NCI-H1417 treated with DMSO at 0.1 percent for 48 hours (cell line): Measurements from ENCODE around the gene CTIF.

Experiments used
- DNase-seq: peaks from one replicate; lab custom pipeline; 2025; lab: John Stamatoyannopoulos, UW

CTIF gene

GRCh38 chr18:48835745-48836170 lies 296.9 kb downstream of the CTIF start:
- no peak for DNase-seq

- DNase-seq: no peak
Observed at GRCh38 chr18:48836231-48836805, 297.5 kb downstream of the CTIF start.

- DNase-seq: no peak
Observed at GRCh38 chr18:48836806-48837615, 298.2 kb downstream of the CTIF start.

DNA sequence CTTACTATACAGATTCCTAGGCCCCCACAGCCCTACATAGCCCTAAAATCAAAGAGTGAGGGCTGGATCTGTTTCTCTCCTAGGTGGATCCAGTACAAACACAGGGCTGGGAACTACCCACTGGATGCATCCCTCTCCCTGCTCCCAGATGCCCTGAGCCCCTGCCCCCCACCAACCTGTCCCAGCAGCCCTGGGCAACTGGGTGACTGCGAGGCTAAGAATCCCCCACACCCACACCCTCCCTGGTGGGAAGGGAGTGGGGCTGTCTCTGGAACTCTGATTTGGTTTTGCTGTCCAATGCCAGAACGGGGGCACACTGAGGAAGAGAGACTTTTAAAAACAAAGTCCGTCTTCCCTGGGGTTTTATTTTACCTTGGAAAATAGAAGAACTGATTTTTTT lies 298.8 kb downstream of the CTIF start:
- DNase-seq: no peak

DNA sequence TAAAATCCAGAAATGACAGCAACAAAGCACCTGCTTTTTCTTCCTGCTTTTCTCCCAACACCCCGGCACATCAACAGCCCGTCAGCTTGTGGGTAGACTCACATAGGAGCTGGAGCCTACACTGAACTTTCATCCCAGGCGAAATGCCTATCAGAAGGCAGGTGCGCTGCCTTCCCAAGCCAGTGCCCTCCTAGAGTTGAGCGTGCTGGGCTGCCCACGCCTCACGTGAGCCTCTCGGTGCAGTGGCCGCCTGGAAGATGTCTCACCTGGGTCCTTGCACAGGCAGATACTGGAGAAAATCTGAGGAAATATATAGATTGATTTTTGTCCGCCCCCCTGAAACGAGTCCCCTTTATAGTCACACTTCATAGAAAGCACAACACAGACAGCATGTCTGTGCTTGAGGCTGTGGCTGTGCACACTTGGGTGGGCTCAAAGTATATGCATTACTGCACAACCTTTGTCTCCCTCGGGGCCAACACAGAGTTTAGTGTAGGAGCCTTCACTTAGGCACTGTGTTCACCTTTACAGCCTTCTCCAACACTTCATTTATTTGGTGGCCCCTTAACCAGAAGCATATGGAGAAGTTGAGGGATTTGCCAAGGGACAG lies 299.4 kb downstream of the CTIF start:
- DNase-seq: no peak

- DNase-seq: no peak
Observed at GRCh38 chr18:48838921-48839818, 300.3 kb downstream of the CTIF start.

DNA sequence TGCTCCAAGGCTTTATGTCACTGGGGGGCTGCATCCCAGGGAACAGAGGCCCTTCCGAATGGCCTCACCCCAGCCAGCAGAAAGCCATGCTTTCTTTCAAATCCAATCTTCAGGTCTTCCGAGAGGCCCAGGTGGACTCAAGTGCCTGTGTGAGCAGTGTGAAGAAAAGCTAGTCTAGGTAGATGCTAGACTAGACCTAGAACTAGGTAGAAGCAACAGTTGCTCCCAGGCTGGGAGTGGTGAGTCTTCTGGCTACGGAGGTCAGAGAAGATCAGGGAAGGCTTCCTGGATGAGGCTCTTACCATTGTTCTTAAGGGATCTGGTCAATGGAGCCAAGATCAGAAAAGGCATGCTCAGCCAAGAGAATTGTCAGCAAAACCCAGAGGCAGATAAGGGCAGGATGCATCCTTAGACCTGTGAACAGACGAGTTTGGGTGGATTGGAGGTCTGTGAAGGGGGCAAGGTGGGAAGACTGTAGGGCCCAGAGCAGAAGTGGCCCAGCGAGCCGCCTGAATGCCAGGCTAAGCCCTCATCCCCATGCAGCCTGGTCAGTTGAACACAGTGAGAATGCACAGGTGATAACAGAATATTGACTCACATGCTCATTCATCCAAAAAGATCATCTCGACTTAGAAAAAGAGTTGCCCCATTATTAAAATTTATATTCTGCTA lies 301.1 kb downstream of the CTIF start:
- no peak for DNase-seq

GRCh38 chr18:48840491-48840877 lies 301.7 kb downstream of the CTIF start:
- no peak for DNase-seq

GRCh38 chr18:48841381-48842258 lies 302.8 kb downstream of the CTIF start:
- no peak for DNase-seq

DNA sequence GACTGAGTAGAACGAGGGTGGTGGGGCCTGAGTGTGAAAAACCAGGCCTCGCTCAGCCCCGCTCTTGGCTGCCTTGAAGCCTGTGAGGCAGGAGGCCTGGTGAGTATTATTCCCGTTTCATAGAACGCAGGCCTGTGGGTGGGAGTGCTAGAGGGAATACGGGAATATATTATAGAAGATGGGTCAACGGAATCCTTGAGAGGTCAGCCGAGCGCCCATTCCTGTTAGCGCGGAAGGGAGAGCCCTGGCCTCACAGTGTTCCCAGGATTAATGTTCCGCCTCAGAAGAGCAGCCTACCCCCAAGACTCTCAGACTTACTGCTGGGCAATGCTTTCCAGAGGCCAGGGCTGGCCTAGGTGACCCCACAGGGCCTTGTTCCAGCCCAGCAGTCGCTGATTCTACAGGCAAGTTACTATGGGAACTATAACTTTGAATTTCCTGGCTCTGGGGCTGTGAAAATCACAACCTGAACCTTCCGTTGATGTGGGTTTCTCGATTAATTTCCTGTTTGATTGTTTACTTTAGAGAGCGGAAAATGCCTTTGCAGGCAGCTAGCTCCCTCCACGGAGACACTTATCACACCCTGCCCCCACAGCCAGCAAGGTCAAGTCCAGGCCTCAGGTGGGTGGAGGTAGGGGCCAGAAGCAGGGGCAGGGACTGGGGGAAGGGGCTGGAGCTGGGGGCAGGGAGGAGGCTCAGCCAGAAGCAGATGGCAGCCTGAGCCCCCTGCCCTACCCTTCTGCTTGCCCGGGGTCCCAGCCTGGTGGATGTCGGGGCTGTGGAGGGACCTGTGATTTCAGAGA lies 303.6 kb downstream of the CTIF start:
- DNase-seq: no peak

DNA sequence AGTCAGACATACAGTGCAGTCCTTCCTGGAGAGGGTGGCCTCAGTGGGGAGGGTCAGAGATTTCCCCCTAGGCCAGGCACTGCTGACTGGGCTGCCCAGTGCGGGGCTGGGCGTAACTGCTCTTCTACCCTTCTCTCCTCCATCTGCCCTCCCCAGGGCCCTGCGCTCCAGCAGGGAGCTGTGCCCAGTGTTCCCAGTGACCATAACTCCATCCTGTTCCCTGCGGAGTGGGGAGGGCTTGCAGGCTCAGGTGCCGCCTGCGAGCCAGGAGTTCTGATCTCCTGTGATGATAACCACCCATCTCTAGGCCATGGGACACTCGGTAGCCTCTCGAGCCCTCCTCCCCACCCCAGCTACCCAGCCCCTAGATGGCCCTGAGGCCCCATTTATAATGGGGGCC lies 304.3 kb downstream of the CTIF start:
- no peak for DNase-seq

GRCh38 chr18:48843596-48843995 lies 304.8 kb downstream of the CTIF start:
- DNase-seq: no peak

DNA sequence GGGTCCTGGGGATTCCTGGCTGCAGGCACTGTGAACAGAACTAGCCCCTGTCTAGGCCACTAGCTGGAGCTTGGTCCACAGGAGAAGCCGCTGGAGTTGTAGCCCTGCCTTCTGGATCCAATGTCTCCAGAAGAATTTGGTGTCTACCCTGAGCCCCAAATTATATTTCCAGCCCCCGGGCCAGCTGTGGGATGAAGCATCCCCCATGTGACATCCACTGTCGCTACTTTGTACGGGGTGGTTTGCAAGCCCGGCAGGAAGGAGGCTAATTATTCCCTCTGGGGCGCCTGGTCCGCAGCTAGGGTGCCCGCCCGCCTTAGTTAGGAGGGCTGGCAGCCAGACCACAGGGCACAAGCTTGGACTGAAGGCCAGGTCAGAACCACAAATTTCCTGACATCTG lies 305.4 kb downstream of the CTIF start:
- no peak for DNase-seq

- no peak for DNase-seq
Observed at GRCh38 chr18:48845174-48845573, 306.3 kb downstream of the CTIF start.

GRCh38 chr18:48846423-48846932 lies 307.6 kb downstream of the CTIF start:
- no peak for DNase-seq

DNA sequence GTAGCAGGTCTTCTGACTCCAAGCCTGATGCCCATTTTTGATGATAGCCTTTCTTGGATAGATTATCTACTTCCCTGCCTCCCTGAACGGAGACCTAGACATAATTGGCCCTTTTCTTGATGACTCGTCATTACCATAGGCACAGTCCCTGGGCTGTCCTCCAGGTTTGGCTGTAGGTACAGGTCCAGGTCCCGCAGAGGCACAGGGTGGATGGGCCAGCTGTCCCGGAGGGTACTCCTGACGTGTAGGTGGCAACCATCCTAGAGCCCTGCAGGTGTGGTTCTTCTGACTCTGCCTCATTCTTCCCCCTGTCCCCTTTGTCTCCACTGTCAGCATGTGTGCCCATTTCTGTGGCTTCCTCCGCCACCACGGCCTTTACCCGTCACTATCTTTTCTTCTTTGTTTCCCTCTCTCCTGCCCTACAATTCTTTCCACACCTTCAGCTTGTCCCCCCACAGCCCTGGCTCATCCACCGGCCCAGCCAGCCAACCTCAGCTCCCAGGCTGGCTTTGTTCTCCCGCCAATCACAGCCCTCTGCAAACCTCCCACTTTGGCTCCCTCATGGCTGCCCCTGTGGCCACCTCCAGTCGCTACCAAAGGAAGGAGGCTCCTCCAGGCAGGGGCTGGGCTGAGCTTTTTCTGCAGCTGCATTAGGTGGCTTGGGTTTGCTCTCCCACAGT lies 309.1 kb downstream of the CTIF start:
- DNase-seq: no peak

DNA sequence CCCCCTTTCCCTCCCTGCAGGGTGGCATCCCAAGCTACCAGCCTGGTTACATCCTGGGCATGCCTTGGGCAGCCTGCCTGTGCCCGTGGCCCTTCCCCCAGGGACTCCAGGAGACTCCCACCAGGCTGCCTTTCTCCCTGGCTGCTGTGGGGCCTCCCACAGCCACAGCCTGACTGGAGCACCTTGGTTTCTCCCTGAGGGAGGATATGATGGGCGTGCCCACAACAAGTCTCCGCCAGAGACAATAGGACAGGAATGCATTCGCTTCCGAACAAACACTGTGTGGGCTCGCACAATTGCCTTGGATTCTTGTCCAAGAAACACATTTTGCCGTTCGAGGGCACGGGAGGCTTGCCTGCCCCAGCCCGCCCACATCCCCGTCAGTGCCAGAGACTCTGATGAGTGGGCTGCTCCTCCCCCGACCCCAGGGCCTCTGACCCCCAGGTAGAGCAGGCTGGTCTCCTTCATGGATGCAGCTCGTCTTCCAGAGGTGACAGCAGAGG lies 309.9 kb downstream of the CTIF start:
- no peak for DNase-seq

GRCh38 chr18:48850822-48851598 lies 312.2 kb downstream of the CTIF start:
- no peak for DNase-seq
